Measurements from ENCODE around the gene MPV17L2. TPM values are rescaled to one million over a fixed set of nuclear protein-coding genes. Genes with fewer than 3 reads are reported as not detected.

The MPV17L2 gene
- total and polyA plus RNA-seq, 2 experiments from 2014 or later, result 38.7 to 81.3 TPM

GRCh38 chr19:18149596-18149975 lies 43.4 kb upstream of the MPV17L2 start (continued):
- TF ChIP-seq ZNF462 (CRISPR knock-in tag; IDR thresholded peaks at IDR 0.05) (no peak), EZH2 (IDR thresholded peaks at IDR 0.05; ENCODE audit: low read depth, unreplicated experiment) (no peak), CREB1 (CRISPR knock-in tag; IDR thresholded peaks at IDR 0.05; ENCODE audit: low read depth) (no peak), STAT1 (IDR thresholded peaks at IDR 0.05; ENCODE audit: unreplicated experiment) (no peak)

- H3K9me2 ChIP-seq (ENCODE audit: insufficient read depth), result no peaks in the 10 kb centered on the region
- no peak for ATAC-seq
- no peaks in the 10 kb centered on the region for H3K9me3 Mint-ChIP-seq
- peak overlapping the region; percentile 78; the same call in 1 of the 2 replicates for H3K4me2 ChIP-seq
- no peaks in the 10 kb centered on the region for H3K27me3 ChIP-seq (ENCODE audit: insufficient read depth)
- TF ChIP-seq CREB1 (CRISPR knock-in tag; IDR thresholded peaks at IDR 0.05; ENCODE audit: low read depth) (no peak), JUNB (IDR thresholded peaks at IDR 0.05; ENCODE audit: unreplicated experiment) (no peak), POLR2AphosphoS5 (IDR thresholded peaks at IDR 0.05; ENCODE audit: low read depth) (0 out of 2 replicates have a peak, but pooled peaks have one; percentile 23)
- H3F3A ChIP-seq (replicated peaks; ENCODE audit: low read depth), result peaks cover 12% of the 10 kb centered on the region; the same call in 1 of the 2 replicates
- DNase-seq (ENCODE audit: low spot score), result no peak
- H3K36me3 Mint-ChIP-seq (ENCODE audit: low read depth), result peaks cover 8% of the 10 kb centered on the region; the same call in 1 of the 3 replicates
- H4K20me1 ChIP-seq (replicated peaks; ENCODE audit: insufficient read depth), result peaks cover 9% of the 10 kb centered on the region
- no peak overlapping the region for H2AFZ ChIP-seq
- no peak overlapping the region for H3K27ac Mint-ChIP-seq
- peak overlapping the region; percentile 55; the same call in 1 of the 2 replicates for H3K4me3 ChIP-seq
- H3K27ac ChIP-seq (ENCODE audit: low read depth), result no peak overlapping the region
- peaks cover 14% of the 10 kb centered on the region for H3K4me1 Mint-ChIP-seq
- peaks cover 2% of the 10 kb centered on the region for H3K27me3 Mint-ChIP-seq (ENCODE audit: insufficient read depth, low read depth, poor library complexity)
- peaks cover 5% of the 10 kb centered on the region; the same call in 1 of the 2 replicates for H3K4me1 ChIP-seq (ENCODE audit: insufficient read depth)
- H3K36me3 ChIP-seq (ENCODE audit: insufficient read depth), result no peaks in the 10 kb centered on the region
- peaks cover 7% of the 10 kb centered on the region for H3K79me2 ChIP-seq (replicated peaks; ENCODE audit: insufficient read depth)
- peak overlapping the region; percentile 85; the same call in 1 of the 3 replicates for H3K4me3 Mint-ChIP-seq
Measured at GRCh38 chr19:18150776-18151624, 42.0 kb upstream of the MPV17L2 start.

Data from GM23338 (cell line).